Keratinocyte (primary cell): ENCODE results near the gene COG6. TPM values are rescaled to one million over a fixed set of nuclear protein-coding genes. Genes with fewer than 3 reads are reported as not detected.

Experiments used
- DNase-seq: peaks from one replicate; pipeline ENCODE4 v3.0.0-alpha.2; 2011; ENCODE audit warnings: low read depth, missing footprints, low spot score
- FAIRE-seq: peaks from 2 replicates; lab custom pipeline; 2011; peaks lifted over from hg19 to GRCh38; lab: Jason Lieb, UNC
- H2AFZ ChIP-seq: 2 replicates; pipeline ENCODE4 v1.6.0; 2012; ENCODE audit warnings: low read length, control low read depth, inconsistent platforms; ENCODE audit not compliant: control insufficient read depth
- H3K27ac ChIP-seq: 2 replicates; pipeline ENCODE4 v1.5.1; 2011; ENCODE audit warnings: low read length; ENCODE audit not compliant: control insufficient read depth, insufficient read depth
- H3K27me3 ChIP-seq: 3 replicates; pipeline ENCODE4 v1.6.0; 2011; ENCODE audit warnings: low read length; ENCODE audit not compliant: control insufficient read depth, insufficient read depth; ENCODE audit errors: extremely low read depth
- H3K36me3 ChIP-seq, 2 experiments: 2 replicates in 1 of 2; 3 replicates in 1 of 2; pipeline ENCODE4 v1.5.1; 2011; ENCODE audit warnings: low read length in 2 of 2, mild to moderate bottlenecking in 1 of 2; ENCODE audit not compliant: control insufficient read depth in 2 of 2, insufficient read depth in 2 of 2; ENCODE audit errors: extremely low read depth in 1 of 2
- H3K4me1 ChIP-seq: 3 replicates; pipeline ENCODE4 v1.5.1; 2011; ENCODE audit warnings: low read length; ENCODE audit not compliant: control insufficient read depth, insufficient read depth; ENCODE audit errors: extremely low read depth
- H3K4me2 ChIP-seq: 3 replicates; pipeline ENCODE4 v1.6.0; 2011; ENCODE audit warnings: low read depth, low read length; ENCODE audit not compliant: control insufficient read depth, insufficient read depth; ENCODE audit errors: extremely low read depth
- H3K4me3 ChIP-seq, 3 experiments: fragments of 200-600 bp in 1 of 3; sonication (generic) in 1 of 3; 2 replicates in 2 of 3; 3 replicates in 1 of 3; pipeline ENCODE4 v1.5.1; 2011 to 2016; ENCODE audit warnings: low read length in 3 of 3, mild to moderate bottlenecking in 3 of 3, control low read depth in 2 of 3, inconsistent platforms in 1 of 3, low read depth in 1 of 3, mixed read lengths in 1 of 3, mixed run types in 1 of 3, moderate library complexity in 1 of 3; ENCODE audit not compliant: control insufficient read depth in 2 of 3, insufficient read depth in 2 of 3; ENCODE audit errors: extremely low read depth in 1 of 3
- H3K79me2 ChIP-seq: 2 replicates; pipeline ENCODE4 v1.6.0; 2012; ENCODE audit warnings: low read length; ENCODE audit not compliant: control insufficient read depth, insufficient read depth
- H3K9ac ChIP-seq: 3 replicates; pipeline ENCODE4 v1.6.0; 2011; ENCODE audit warnings: low read length; ENCODE audit not compliant: control insufficient read depth, insufficient read depth; ENCODE audit errors: extremely low read depth
- H3K9me1 ChIP-seq: 3 replicates; pipeline ENCODE4 v1.6.0; 2011; ENCODE audit warnings: low read length; ENCODE audit not compliant: control insufficient read depth, insufficient read depth; ENCODE audit errors: extremely low read depth
- H3K9me3 ChIP-seq: 2 replicates; pipeline ENCODE4 v1.5.1; 2012; ENCODE audit warnings: low read depth, low read length; ENCODE audit not compliant: control insufficient read depth
- H4K20me1 ChIP-seq: 3 replicates; pipeline ENCODE4 v1.6.0; 2011; ENCODE audit warnings: low read length; ENCODE audit not compliant: control insufficient read depth, insufficient read depth; ENCODE audit errors: extremely low read depth
- CTCF ChIP-seq, 3 experiments: IDR thresholded peaks in 1 of 3; conservative IDR thresholded peaks in 1 of 3; optimal IDR thresholded peaks in 1 of 3; 2 replicates in 2 of 3; 3 replicates in 1 of 3; pipeline versions ENCODE3 to v1.5.1; 2011; ENCODE audit warnings: low read length in 3 of 3, mild to moderate bottlenecking in 3 of 3, moderate library complexity in 2 of 3, control low read depth in 1 of 3, inconsistent platforms in 1 of 3; ENCODE audit not compliant: insufficient read depth in 2 of 3; ENCODE audit errors: extremely low read depth in 1 of 3
- EZH2 ChIP-seq: IDR thresholded peaks from one replicate; pipeline ENCODE4 v1.6.1; 2012; ENCODE audit warnings: inconsistent platforms, mild to moderate bottlenecking, low read length, moderate library complexity
- dilution Hi-C: fragments of 300-500 bp; cut with MboI; formaldehyde crosslinking; loops from one replicate; pipeline ENCODE4 v1.7.0; 2020; ENCODE audit warnings: low sequenced_read_pairs; ENCODE audit not compliant: extremely low pct_ligation_motif_present
- polyA plus RNA-seq, 5 experiments: library from polyadenylated mRNA; depleted of rRNA in 3 of 5; stranded (reverse) in 3 of 5; stranded (forward) in 1 of 5; unstranded in 1 of 5; fragments of >200 nt; gene quantifications; 1 replicate in 1 of 5; 2 replicates in 3 of 5; 3 replicates in 1 of 5; pipeline versions ENCODE4 v1.2.1 to v1.2.3, GENCODE V29; 2011 to 2012; ENCODE audit warnings: missing spikeins in 2 of 5, low read depth in 1 of 5, low replicate concordance in 1 of 5

The COG6 gene
- polyA plus RNA-seq, 1 donor (not counting 4 experiments of a cell fraction or from before 2014, with no cell fraction given) = 25.5 TPM

GRCh38 chr13:39749528-39749927 lies 94.1 kb downstream of the COG6 start:
- Histone ChIP-seq H3K9me1 (no peaks in the 10 kb centered on the region), H3K4me3 (no peak overlapping the region), H3K4me1 (no peaks in the 10 kb centered on the region), H3K9ac (no peak overlapping the region), H4K20me1 (no peaks in the 10 kb centered on the region), H3K27ac (no peak overlapping the region), H3K9me3 (no peaks in the 10 kb centered on the region), H3K36me3 (no peaks in the 10 kb centered on the region), H2AFZ (no peak overlapping the region), H3K4me2 (no peak overlapping the region), H3K79me2 (no peaks in the 10 kb centered on the region), H3K27me3 (no peaks in the 10 kb centered on the region)
- DNase-seq (no peak), FAIRE-seq (no peak)
- no peak for TF ChIP-seq CTCF (optimal IDR thresholded peaks at IDR 0.05 in 1 of 3, IDR thresholded peaks at IDR 0.05 in 1 of 3, conservative IDR thresholded peaks at IDR 0.05 in 1 of 3; ENCODE audit: extremely low read depth in 1 of 3, insufficient read depth in 2 of 3, low read length in 3 of 3)
- TF ChIP-seq EZH2 = no peak
- dilution Hi-C loops = no loop called here

GRCh38 chr13:39751805-39752204 lies 96.3 kb downstream of the COG6 start:
- Histone ChIP-seq H3K4me1 (no peaks in the 10 kb centered on the region), H3K79me2 (no peaks in the 10 kb centered on the region), H3K9ac (no peak overlapping the region), H2AFZ (no peak overlapping the region), H3K9me3 (no peaks in the 10 kb centered on the region), H3K27ac (no peak overlapping the region), H4K20me1 (no peaks in the 10 kb centered on the region), H3K9me1 (no peaks in the 10 kb centered on the region), H3K4me3 (no peak overlapping the region), H3K27me3 (no peaks in the 10 kb centered on the region), H3K36me3 (no peaks in the 10 kb centered on the region), H3K4me2 (no peak overlapping the region)
- TF ChIP-seq EZH2 (no peak), CTCF (optimal IDR thresholded peaks at IDR 0.05 in 1 of 3, IDR thresholded peaks at IDR 0.05 in 1 of 3, conservative IDR thresholded peaks at IDR 0.05 in 1 of 3; ENCODE audit: extremely low read depth in 1 of 3, insufficient read depth in 2 of 3, low read length in 3 of 3) (no peak)
- FAIRE-seq (no peak), DNase-seq (no peak)
- dilution Hi-C loops = no loop called here
